NCI-H1417 (cell line): Measurements from ENCODE around the gene B3GALT6.
A peak's percentile ranks its signal among the peaks of the same experiment; 100 is the strongest.

Experiments
- DNase-seq, 3 experiments: peaks; one replicate each; lab custom pipeline; 2025; lab: John Stamatoyannopoulos, UW

B3GALT6 gene

GRCh38 chr1:1262758-1263157 lies 30.7 kb downstream of the B3GALT6 start:
- DNase-seq, result no peak

GRCh38 chr1:1264026-1264425 lies 32.0 kb downstream of the B3GALT6 start:
- no peak for DNase-seq

GRCh38 chr1:1264868-1265272 lies 32.8 kb downstream of the B3GALT6 start:
- no peak for DNase-seq

GRCh38 chr1:1267488-1268283 lies 35.6 kb downstream of the B3GALT6 start:
- DNase-seq, result no peak

- no peak for DNase-seq
Measured at GRCh38 chr1:1268284-1268682, 36.2 kb downstream of the B3GALT6 start.

- DNase-seq, result no peak
Measured at GRCh38 chr1:1270813-1271212, 38.8 kb downstream of the B3GALT6 start.

- DNase-seq, result peak in 1 of 3 experiments; percentile 41
Measured at GRCh38 chr1:1272341-1273208, 40.5 kb downstream of the B3GALT6 start.

GRCh38 chr1:1273209-1273511 lies 41.1 kb downstream of the B3GALT6 start:
- peak in 1 of 3 experiments; percentile 37 for DNase-seq

- peak; percentile 80 to 90 (median 89) for DNase-seq
Measured at GRCh38 chr1:1273512-1274298, 41.7 kb downstream of the B3GALT6 start, which contains the start of gene UBE2J2. Gene UBE2J2, minus strand, starts transcription at chr1:1273854. Its CDS starts 5,862 bp downstream, at chr1:1267992.

- DNase-seq, result no peak
Measured at GRCh38 chr1:1274299-1274930, 42.4 kb downstream of the B3GALT6 start.

- DNase-seq, result no peak
Measured at GRCh38 chr1:1274931-1275431, 42.9 kb downstream of the B3GALT6 start.

- no peak for DNase-seq
Measured at GRCh38 chr1:1275836-1276235, 43.8 kb downstream of the B3GALT6 start.

- no peak for DNase-seq
Measured at GRCh38 chr1:1278620-1279019, 46.6 kb downstream of the B3GALT6 start.

- no peak for DNase-seq
Measured at GRCh38 chr1:1279028-1279427, 47.0 kb downstream of the B3GALT6 start.

GRCh38 chr1:1280782-1281481 lies 48.9 kb downstream of the B3GALT6 start:
- DNase-seq, result no peak

GRCh38 chr1:1281533-1282321 lies 49.7 kb downstream of the B3GALT6 start:
- DNase-seq, result no peak

GRCh38 chr1:1282998-1283397 lies 51.0 kb downstream of the B3GALT6 start:
- no peak for DNase-seq

- no peak for DNase-seq
Measured at GRCh38 chr1:1283821-1284220, 51.8 kb downstream of the B3GALT6 start.
